Activated T-helper 1 cell treated with anti-CD3 and anti-CD28 coated beads, Interleukin-12 subunit alpha, Interleukin-12 subunit beta, Interleukin-2, Interleukin-4 antibody, amounts not matched to agents 30 ng/mL and 10 ng/mL and 1 ng/mL, durations not matched to agents 14 hours and 24 hours and 36 hours (primary cell): Measurements from ENCODE around the gene PAQR4. TPM values are rescaled to one million over a fixed set of nuclear protein-coding genes. Genes with fewer than 3 reads are reported as not detected.

Experiments used
- DNase-seq: peaks from one replicate; pipeline ENCODE4 v3.0.0; 2021; ENCODE audit warnings: low spot score
- H3K27ac Mint-ChIP-seq: one replicate; pipeline ENCODE4 v1.8.0; 2021; ENCODE audit warnings: mild to moderate bottlenecking, mixed read lengths
- H3K27me3 Mint-ChIP-seq: one replicate; pipeline ENCODE4 v1.8.0; 2022; ENCODE audit warnings: mild to moderate bottlenecking, moderate library complexity, mixed read lengths; ENCODE audit not compliant: insufficient read depth
- H3K36me3 Mint-ChIP-seq: one replicate; pipeline ENCODE4 v1.8.0; 2021; ENCODE audit warnings: low read depth, mixed read lengths
- H3K4me1 Mint-ChIP-seq: one replicate; pipeline ENCODE4 v1.8.0; 2021; ENCODE audit warnings: low read depth, mixed read lengths
- H3K4me3 Mint-ChIP-seq: one replicate; pipeline ENCODE4 v1.8.0; 2021; ENCODE audit warnings: mild to moderate bottlenecking, moderate library complexity, mixed read lengths
- H3K9me3 Mint-ChIP-seq: one replicate; pipeline ENCODE4 v1.8.0; 2021; ENCODE audit warnings: mixed read lengths
- intact Hi-C: fragments of 100-400 bp; cut with micrococcal nuclease; formaldehyde crosslinking; loops from one replicate; pipeline ENCODE4 v1.15.1; 2024
- total RNA-seq: library from RNA; stranded (reverse); gene quantifications from 2 replicates; pipeline ENCODE4 v1.2.3, GENCODE V29; 2022

The PAQR4 gene
- total RNA-seq, 1 donor from 2014 or later: 40.1 TPM

- Mint-ChIP-seq H3K27ac (peak within 1 kb of the TSS; percentile 91), H3K27me3 (peaks cover 16% of the 10 kb centered on the region), H3K9me3 (no peaks in the 10 kb centered on the region), H3K4me1 (peaks cover 35% of the 10 kb centered on the region), H3K36me3 (peaks cover 2% of the 10 kb centered on the region), H3K4me3 (peak within 1 kb of the TSS; percentile 90)
- peak; percentile 66 for DNase-seq
- intact Hi-C loops: loop anchor here (1.0 kb wide), 2 partner anchors 8 to 17 kb away; no protein-coding TSS in a partner anchor
These were observed 51.1 kb downstream of the PAQR4 start, which contains the start of gene TNFRSF12A for GRCh38 chr16:3020247-3020603. TNFRSF12A (plus strand) TSS chr16:3020368; CDS start chr16:3020398, 30 bp downstream.

GRCh38 chr16:3020604-3021448, 51.7 kb downstream of the PAQR4 start:
- peak overlapping the region; percentile 91 for H3K27ac Mint-ChIP-seq
- no peaks in the 10 kb centered on the region for H3K9me3 Mint-ChIP-seq
- peaks cover 7% of the 10 kb centered on the region for H3K36me3 Mint-ChIP-seq
- peaks cover 16% of the 10 kb centered on the region for H3K27me3 Mint-ChIP-seq
- intact Hi-C loops: loop anchor here (1.0 kb wide), 2 partner anchors 7 to 18 kb away; no protein-coding TSS in a partner anchor
- peaks cover 35% of the 10 kb centered on the region for H3K4me1 Mint-ChIP-seq
- H3K4me3 Mint-ChIP-seq: peak overlapping the region; percentile 90
- peak; percentile 27 for DNase-seq

GRCh38 chr16:3021449-3022207, 52.5 kb downstream of the PAQR4 start:
- H3K9me3 Mint-ChIP-seq: no peaks in the 10 kb centered on the region
- H3K36me3 Mint-ChIP-seq: peaks cover 14% of the 10 kb centered on the region
- peak overlapping the region; percentile 91 for H3K27ac Mint-ChIP-seq
- peak overlapping the region; percentile 84 for H3K4me3 Mint-ChIP-seq
- peaks cover 12% of the 10 kb centered on the region for H3K27me3 Mint-ChIP-seq
- H3K4me1 Mint-ChIP-seq: peaks cover 35% of the 10 kb centered on the region
- DNase-seq: peak; percentile 60
- intact Hi-C loops: loop anchor here (1.0 to 2.0 kb wide), 3 partner anchors 53 to 243 kb away; partner anchors contain the start of gene PAQR4

GRCh38 chr16:3022208-3022683, 53.1 kb downstream of the PAQR4 start:
- H3K36me3 Mint-ChIP-seq: peaks cover 15% of the 10 kb centered on the region
- peaks cover 6% of the 10 kb centered on the region for H3K27me3 Mint-ChIP-seq
- peak overlapping the region; percentile 84 for H3K4me3 Mint-ChIP-seq
- H3K4me1 Mint-ChIP-seq: peaks cover 35% of the 10 kb centered on the region
- H3K9me3 Mint-ChIP-seq: no peaks in the 10 kb centered on the region
- H3K27ac Mint-ChIP-seq: peak overlapping the region; percentile 91
- intact Hi-C loops: loop anchor here (1.0 to 2.0 kb wide), 3 partner anchors 53 to 242 kb away; partner anchors contain the start of gene PAQR4
- DNase-seq: peak; percentile 73

- intact Hi-C loops: loop anchor here (1.0 to 2.0 kb wide), 3 partner anchors 54 to 241 kb away; partner anchors contain the start of gene PAQR4
These were observed 53.7 kb downstream of the PAQR4 start for GRCh38 chr16:3022684-3023414.

More at GRCh38 chr16:3022684-3023414, 53.7 kb downstream of the PAQR4 start:
- Mint-ChIP-seq H3K4me3 (peak overlapping the region; percentile 84), H3K4me1 (peaks cover 35% of the 10 kb centered on the region), H3K27ac (peak overlapping the region; percentile 91), H3K36me3 (peaks cover 15% of the 10 kb centered on the region), H3K27me3 (peaks cover 5% of the 10 kb centered on the region), H3K9me3 (no peaks in the 10 kb centered on the region)
- no peak for DNase-seq

Other genes starting within 250 kb of the PAQR4 start
- gene PRSS27, start 249.1 kb upstream of the PAQR4 start, total RNA-seq: 1.7 and 1.8 TPM in 2 replicates
- 631 and 639 TPM in 2 replicates for gene SRRM2, start 216.7 kb upstream of the PAQR4 start, total RNA-seq
- 256 and 277 TPM in 2 replicates for gene ELOB, start 192.1 kb upstream of the PAQR4 start, total RNA-seq
- gene PRSS33, start 181.8 kb upstream of the PAQR4 start, total RNA-seq: 0.10 TPM in 1 of 2 replicates, not detected in the other
- not detected in 2 replicates for gene PRSS41, start 170.9 kb upstream of the PAQR4 start, total RNA-seq
- 9.2 and 10.1 TPM in 2 replicates for gene PRSS21, start 152.1 kb upstream of the PAQR4 start, total RNA-seq
- gene ZG16B, start 139.0 kb upstream of the PAQR4 start, total RNA-seq: 11.7 and 12.9 TPM in 2 replicates
- not detected in 2 replicates for gene PRSS22, start 111.2 kb upstream of the PAQR4 start, total RNA-seq
- 22.9 and 25.4 TPM in 2 replicates for gene FLYWCH2, start 86.1 kb upstream of the PAQR4 start, total RNA-seq
- gene FLYWCH1, start 57.4 kb upstream of the PAQR4 start, total RNA-seq: 61.1 and 65.7 TPM in 2 replicates
- gene KREMEN2, start 5.1 kb upstream of the PAQR4 start, total RNA-seq: 0.10 and 0.18 TPM in 2 replicates
- 151 and 152 TPM in 2 replicates for gene PKMYT1, start 11.1 kb downstream of the PAQR4 start, total RNA-seq
- gene CLDN9, start 43.6 kb downstream of the PAQR4 start, total RNA-seq: not detected in 2 replicates
- gene CLDN6, start 48.8 kb downstream of the PAQR4 start, total RNA-seq: not detected in 2 replicates
- 4.9 and 5.5 TPM in 2 replicates for gene TNFRSF12A, start 51.0 kb downstream of the PAQR4 start, total RNA-seq
- 30.0 and 30.9 TPM in 2 replicates for gene HCFC1R1, start 54.6 kb downstream of the PAQR4 start, total RNA-seq
- gene THOC6, start 54.7 kb downstream of the PAQR4 start, total RNA-seq: 48.3 and 49.0 TPM in 2 replicates
- gene BICDL2, start 67.6 kb downstream of the PAQR4 start, total RNA-seq: 0.20 TPM in 1 of 2 replicates, not detected in the other
- 11.9 and 12.8 TPM in 2 replicates for gene MMP25, start 77.2 kb downstream of the PAQR4 start, total RNA-seq
- 993 TPM in 2 replicates for gene IL32, start 96.3 kb downstream of the PAQR4 start, total RNA-seq
- gene ZSCAN10, start 129.9 kb downstream of the PAQR4 start, total RNA-seq: 0.07 TPM in 1 of 2 replicates, not detected in the other
- 0.15 and 0.39 TPM in 2 replicates for gene ZNF205, start 143.2 kb downstream of the PAQR4 start, total RNA-seq
- gene ZNF213, start 165.7 kb downstream of the PAQR4 start, total RNA-seq: 9.6 and 12.4 TPM in 2 replicates
- not detected in 2 replicates for gene OR1F1, start 218.9 kb downstream of the PAQR4 start, total RNA-seq